ENCODE data around the gene RNASEH2A. TPM values are rescaled to one million over a fixed set of nuclear protein-coding genes. Genes with fewer than 3 reads are reported as not detected.

RNASEH2A gene
- total RNA-seq, 1 donor from 2014 or later: 62.7 TPM

DNA sequence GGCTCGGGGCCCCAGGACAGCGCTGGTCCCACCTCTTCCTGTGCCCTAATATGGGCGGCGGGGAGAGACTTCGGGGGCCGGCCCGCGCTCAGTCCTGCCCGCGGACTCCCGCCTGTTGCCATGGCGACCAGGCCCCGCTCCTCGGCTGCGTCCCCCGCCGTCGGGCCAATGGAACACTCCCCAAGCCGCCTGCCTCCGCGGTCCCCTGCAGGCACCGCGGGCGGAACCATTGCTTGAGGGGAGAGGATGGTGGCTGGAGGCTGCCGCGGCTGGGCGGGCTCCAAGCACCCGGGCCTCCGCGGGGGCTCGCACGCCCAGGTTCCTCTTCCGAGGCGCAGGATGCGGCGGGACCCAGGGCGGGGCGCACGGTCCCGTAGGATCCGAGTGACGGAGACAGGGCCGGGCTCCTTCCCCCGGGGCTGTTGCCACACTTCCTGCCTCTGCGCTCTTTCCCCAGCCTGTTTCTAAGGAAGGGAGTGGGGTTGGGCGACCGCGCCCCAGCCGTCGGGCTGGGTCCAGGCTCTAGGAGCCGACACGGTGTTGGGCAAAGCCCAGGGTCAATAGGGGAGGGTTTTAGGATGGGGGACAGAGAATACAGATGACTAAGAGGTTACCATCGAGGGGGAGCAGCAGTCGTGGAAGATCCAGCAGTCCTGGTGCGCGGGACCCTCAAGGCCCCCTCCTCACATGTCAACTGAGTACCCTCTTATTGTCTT is 16.3 kb upstream of the RNASEH2A start:
- DNase-seq (ENCODE audit: low read depth): no peak
- peak overlapping the region; percentile 96 for H3K4me3 ChIP-seq (ENCODE audit: low read depth, low read length)
- TF ChIP-seq, protein P1, sequence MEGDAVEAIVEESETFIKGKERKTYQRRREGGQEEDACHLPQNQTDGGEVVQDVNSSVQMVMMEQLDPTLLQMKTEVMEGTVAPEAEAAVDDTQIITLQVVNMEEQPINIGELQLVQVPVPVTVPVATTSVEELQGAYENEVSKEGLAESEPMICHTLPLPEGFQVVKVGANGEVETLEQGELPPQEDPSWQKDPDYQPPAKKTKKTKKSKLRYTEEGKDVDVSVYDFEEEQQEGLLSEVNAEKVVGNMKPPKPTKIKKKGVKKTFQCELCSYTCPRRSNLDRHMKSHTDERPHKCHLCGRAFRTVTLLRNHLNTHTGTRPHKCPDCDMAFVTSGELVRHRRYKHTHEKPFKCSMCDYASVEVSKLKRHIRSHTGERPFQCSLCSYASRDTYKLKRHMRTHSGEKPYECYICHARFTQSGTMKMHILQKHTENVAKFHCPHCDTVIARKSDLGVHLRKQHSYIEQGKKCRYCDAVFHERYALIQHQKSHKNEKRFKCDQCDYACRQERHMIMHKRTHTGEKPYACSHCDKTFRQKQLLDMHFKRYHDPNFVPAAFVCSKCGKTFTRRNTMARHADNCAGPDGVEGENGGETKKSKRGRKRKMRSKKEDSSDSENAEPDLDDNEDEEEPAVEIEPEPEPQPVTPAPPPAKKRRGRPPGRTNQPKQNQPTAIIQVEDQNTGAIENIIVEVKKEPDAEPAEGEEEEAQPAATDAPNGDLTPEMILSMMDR (conservative IDR thresholded peaks at IDR 0.05; ENCODE audit: low read depth, low read length): no peak

- no peak for DNase-seq (ENCODE audit: low read depth)
- peak overlapping the region; percentile 96 for H3K4me3 ChIP-seq (ENCODE audit: low read depth, low read length)
- TF ChIP-seq, protein P1 (conservative IDR thresholded peaks at IDR 0.05; ENCODE audit: low read depth, low read length): no peak
These were observed 15.6 kb upstream of the RNASEH2A start for GRCh38 chr19:12790628-12791344.

DNA sequence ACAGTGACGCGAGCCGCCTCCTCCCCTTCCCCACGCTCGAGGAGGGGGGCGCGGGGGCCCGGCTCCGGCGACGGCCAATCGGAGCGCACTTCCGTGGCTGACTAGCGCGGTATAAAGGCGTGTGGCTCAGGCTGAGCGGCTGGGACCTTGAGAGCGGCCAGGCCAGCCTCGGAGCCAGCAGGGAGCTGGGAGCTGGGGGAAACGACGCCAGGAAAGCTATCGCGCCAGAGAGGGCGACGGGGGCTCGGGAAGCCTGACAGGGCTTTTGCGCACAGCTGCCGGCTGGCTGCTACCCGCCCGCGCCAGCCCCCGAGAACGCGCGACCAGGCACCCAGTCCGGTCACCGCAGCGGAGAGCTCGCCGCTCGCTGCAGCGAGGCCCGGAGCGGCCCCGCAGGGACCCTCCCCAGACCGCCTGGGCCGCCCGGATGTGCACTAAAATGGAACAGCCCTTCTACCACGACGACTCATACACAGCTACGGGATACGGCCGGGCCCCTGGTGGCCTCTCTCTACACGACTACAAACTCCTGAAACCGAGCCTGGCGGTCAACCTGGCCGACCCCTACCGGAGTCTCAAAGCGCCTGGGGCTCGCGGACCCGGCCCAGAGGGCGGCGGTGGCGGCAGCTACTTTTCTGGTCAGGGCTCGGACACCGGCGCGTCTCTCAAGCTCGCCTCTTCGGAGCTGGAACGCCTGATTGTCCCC is 14.9 kb upstream of the RNASEH2A start, which contains the start of gene JUNB:
Gene JUNB, plus strand, starts transcription at position 142 of the 706 bp plus-strand sequence. Its CDS starts 286 bp downstream, at position 428.
- DNase-seq (ENCODE audit: low read depth): no peak
- TF ChIP-seq, protein P1 (conservative IDR thresholded peaks at IDR 0.05; ENCODE audit: low read depth, low read length): no peak
- peak within 1 kb of the TSS; percentile 96 for H3K4me3 ChIP-seq (ENCODE audit: low read depth, low read length)

- DNase-seq (ENCODE audit: low read depth): no peak
These were observed 14.1 kb upstream of the RNASEH2A start for GRCh38 chr19:12792051-12792852.

GRCh38 chr19:12792853-12793289 is 13.5 kb upstream of the RNASEH2A start:
- DNase-seq (ENCODE audit: low read depth): no peak
- H3K4me3 ChIP-seq (ENCODE audit: low read depth, low read length): peak overlapping the region; percentile 96
- TF ChIP-seq, protein P1 (conservative IDR thresholded peaks at IDR 0.05; ENCODE audit: low read depth, low read length): no peak

More at GRCh38 chr19:12792051-12792852, 14.1 kb upstream of the RNASEH2A start:
- H3K4me3 ChIP-seq (ENCODE audit: low read depth, low read length): peak overlapping the region; percentile 96
- TF ChIP-seq, protein P1 (conservative IDR thresholded peaks at IDR 0.05; ENCODE audit: low read depth, low read length): no peak
